NAMALWA (cell line): Measurements from ENCODE around the gene DNER.
"Not testable (repeated sequence)": the region's sequence is repeated elsewhere in the genome, so short reads cannot be mapped to it uniquely, and the experiment has no call there.

Experiments used
- DNase-seq: peaks from one replicate; pipeline ENCODE4 v3.0.0-alpha.2; 2015; ENCODE audit warnings: low spot score

DNER gene

GRCh38 chr2:229340086-229340760 lies 374.1 kb downstream of the DNER start:
- DNase-seq = no peak

- no peak for DNase-seq
Measured at GRCh38 chr2:229339618-229340017, 374.7 kb downstream of the DNER start.

- DNase-seq = not testable (repeated sequence)
Measured at GRCh38 chr2:229339171-229339570, 375.2 kb downstream of the DNER start.

GRCh38 chr2:229335877-229336346 lies 378.4 kb downstream of the DNER start:
- no peak for DNase-seq

GRCh38 chr2:229335330-229335729 lies 379.0 kb downstream of the DNER start:
- DNase-seq = no peak

GRCh38 chr2:229330952-229331351 lies 383.4 kb downstream of the DNER start:
- DNase-seq = peak; percentile 60

- DNase-seq = no peak
Measured at GRCh38 chr2:229319558-229319957, 394.8 kb downstream of the DNER start.

- DNase-seq = no peak
Measured at GRCh38 chr2:229314117-229314516, 400.2 kb downstream of the DNER start.

GRCh38 chr2:229313591-229313990 lies 400.8 kb downstream of the DNER start:
- DNase-seq = no peak
